Measurements from ENCODE around the gene YWHAG.
"Not testable (repeated sequence)": the region's sequence is repeated elsewhere in the genome, so short reads cannot be mapped to it uniquely, and the experiment has no call there.

Gene YWHAG

GRCh38 chr7:76346778-76347177, 12.0 kb downstream of the YWHAG start:
- no peak for DNase-seq

DNA sequence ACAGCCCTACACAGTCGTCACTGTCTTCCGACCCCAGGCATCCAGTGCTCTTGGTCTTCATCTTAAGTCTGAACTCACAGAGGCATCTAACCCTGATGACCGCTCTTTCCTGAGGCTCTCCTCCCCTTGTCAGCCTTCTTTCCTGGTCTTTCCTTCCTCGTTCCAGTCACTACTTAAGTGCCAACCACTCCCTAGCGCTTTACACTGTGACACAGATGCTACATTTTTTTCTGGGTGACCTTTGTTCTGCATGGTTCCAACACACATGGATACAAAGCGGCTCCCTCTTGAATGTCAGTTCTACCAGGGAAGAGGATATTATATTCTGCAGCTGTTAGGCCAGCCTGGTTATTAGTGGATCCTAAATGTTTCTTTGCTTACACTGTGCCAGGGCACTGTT, 12.7 kb downstream of the YWHAG start:
- no peak for DNase-seq

- DNase-seq = no peak
Observed at GRCh38 chr7:76343931-76344321, 14.9 kb downstream of the YWHAG start.

GRCh38 chr7:76343294-76343930, 15.4 kb downstream of the YWHAG start:
- no peak for DNase-seq

DNA sequence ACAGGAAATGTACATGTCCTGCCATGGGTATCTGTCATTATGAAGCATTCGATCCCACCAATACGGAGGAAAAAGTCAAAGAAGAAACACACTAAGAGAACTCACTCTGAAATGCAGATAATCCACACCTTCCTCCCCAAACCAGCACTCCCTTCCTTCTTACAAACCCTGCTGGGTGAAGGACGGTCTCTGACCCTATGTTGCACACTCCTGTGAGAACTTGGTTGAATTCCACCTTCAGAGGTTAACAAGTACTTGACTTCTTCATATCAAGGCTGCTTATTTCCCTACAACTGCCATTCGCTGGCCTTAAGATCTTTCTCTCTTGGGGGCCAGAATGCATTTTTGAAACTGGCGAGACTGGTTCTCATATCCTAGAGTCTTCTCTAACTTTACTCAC, 16.6 kb downstream of the YWHAG start:
- DNase-seq = no peak

GRCh38 chr7:76340617-76341131, 18.1 kb downstream of the YWHAG start:
- DNase-seq = no peak

DNA sequence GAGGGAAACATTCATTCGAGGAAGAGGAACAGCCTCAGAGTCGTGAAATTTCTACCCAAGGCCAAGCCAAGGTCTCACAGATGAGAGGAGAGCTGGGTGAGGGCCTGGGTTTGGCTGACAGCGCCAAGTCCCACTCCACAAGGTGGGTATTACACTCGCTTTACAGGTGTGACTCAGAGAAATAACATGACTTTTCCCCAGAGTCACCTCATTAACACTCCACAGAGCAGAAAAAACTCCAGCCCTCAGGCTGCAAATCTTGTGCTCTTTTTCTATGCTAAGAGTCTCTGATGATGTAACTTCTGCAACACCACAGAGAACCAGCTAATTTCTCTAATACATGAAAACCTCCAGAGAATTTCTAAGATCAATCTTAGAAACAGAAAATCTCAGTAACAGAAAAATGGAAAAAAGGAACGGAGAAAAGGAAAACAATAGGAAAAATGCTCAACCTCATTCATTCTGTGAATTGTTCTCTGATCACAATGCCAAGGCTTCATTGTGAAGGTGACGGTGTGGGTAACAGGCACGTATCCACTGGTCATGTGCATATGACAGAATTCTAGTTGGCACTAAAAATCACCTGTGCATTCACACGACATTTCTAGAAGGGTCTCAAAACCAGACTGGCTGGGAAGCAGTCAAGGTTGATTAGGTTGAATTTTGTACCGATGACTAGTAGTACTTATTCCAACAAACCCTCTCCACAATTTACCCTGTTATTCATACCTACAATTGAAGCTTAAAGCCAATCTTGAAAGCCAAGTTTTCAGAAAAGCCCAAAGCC, 20.3 kb downstream of the YWHAG start:
- no peak for DNase-seq

- DNase-seq = no peak
Observed at GRCh38 chr7:76337147-76337546, 21.6 kb downstream of the YWHAG start.

DNA sequence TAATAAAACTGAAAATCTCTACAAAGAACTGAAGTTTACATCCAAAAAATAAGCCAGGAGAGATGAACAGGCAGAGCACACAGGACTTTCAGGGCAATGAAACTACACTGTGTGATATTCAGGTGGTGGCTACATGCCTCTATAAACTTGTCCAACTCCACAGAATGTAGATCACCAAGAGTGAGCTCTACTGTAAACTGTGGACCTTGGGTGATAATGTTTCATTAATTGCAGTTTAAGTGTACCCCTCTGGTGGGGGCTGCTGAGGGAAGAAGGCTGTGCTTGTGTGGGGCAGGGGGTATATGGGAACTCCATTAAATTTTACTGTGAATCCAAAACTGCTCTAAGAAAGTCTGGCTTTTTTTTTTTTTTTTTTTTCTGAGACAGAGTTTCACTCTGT, 22.7 kb downstream of the YWHAG start:
- DNase-seq = no peak

DNA sequence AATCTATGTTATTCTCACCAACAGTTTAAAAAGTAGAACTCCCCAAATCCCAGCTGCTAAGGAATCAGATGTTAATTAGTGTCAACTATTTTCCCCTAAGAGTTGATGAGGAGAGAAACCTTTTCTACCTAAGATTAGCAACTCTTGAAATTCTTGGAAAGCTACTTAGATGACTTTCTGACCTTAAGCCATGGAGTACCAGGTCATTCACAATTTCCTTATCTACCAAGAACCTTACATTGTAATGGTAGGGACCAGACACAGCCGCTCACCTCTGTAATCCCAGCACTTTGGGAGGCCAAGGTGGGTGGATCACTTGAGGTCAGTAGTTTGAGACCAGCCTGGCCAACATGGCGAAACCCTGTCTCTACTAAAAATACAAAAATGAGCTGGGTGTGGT, 23.4 kb downstream of the YWHAG start:
- DNase-seq = not testable (repeated sequence)

GRCh38 chr7:76334320-76334967, 24.3 kb downstream of the YWHAG start:
- no peak for DNase-seq

DNA sequence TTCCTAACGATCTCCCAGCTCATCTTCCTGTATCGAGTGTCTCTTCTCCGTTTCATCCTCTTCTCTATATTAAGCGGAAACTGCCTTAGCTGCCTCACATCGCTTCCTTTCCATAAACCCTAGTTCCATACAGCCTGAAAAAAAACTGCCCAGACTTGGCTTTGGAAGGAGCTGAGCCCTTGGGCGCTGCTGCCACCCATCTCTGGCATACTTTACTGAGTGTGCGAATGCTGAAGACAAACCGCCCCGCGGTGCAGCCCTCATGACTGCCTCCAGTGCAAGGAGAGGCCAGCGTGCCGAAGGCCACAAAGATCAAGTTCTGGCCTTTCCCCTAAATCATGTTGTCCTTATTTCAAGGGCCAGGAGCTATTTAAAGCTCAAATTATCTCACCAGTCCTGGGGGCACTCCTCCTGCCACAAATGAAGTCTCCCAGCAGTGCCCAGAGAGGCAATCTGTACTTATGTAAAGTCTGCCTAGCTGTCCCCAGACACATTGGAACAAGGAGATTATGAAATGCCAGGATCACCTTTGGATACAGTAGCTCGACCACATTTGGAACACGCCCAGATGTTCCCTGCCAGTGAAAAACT, 25.2 kb downstream of the YWHAG start:
- DNase-seq = no peak

GRCh38 chr7:76332078-76332477, 26.7 kb downstream of the YWHAG start:
- DNase-seq = peak; percentile 9

- no peak for DNase-seq
Observed at GRCh38 chr7:76330673-76331072, 28.1 kb downstream of the YWHAG start.

GRCh38 chr7:76330261-76330660, 28.5 kb downstream of the YWHAG start:
- DNase-seq = no peak

GRCh38 chr7:76329479-76329878, 29.3 kb downstream of the YWHAG start:
- DNase-seq = no peak

DNA sequence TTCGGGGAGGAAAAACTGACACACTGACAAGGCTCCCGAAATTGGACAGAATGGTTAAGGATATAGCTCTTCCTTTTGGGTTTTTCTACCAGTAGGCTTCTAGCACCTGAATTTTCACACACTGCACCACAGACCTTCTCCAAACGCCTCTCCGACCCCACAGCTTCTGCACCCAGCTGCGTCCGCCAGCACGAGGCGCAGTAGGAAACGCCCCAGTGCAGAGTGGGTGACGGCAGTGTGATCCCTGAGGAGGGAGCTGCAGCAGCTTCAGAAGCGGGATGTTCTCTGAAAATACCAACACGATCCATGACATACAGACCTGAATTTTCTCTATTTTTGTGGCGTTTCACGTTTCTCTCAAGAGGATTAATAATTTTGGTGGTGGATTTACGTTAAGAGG, 30.4 kb downstream of the YWHAG start:
- DNase-seq = no peak

DNA sequence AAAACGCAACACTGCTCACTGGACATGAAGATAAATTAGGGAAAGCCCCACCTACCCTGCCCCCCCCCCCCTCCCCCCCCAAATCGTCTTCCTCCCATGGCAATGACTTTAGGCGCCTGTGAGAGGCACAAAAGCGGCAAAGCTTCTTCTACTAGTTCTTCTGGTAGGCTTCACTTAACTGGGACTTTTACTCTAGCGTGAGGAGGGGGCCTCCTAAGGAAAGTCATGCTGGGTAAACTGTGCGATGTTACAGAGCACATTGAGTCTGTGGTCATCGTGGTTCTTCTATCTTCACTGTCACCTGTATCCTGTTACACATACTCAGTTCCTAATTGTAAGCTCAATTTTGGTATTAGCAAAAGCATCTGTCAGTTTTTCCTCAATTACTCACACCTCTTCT, 31.2 kb downstream of the YWHAG start:
- no peak for DNase-seq

- no peak for DNase-seq
Observed at GRCh38 chr7:76326646-76327233, 32.1 kb downstream of the YWHAG start.

DNA sequence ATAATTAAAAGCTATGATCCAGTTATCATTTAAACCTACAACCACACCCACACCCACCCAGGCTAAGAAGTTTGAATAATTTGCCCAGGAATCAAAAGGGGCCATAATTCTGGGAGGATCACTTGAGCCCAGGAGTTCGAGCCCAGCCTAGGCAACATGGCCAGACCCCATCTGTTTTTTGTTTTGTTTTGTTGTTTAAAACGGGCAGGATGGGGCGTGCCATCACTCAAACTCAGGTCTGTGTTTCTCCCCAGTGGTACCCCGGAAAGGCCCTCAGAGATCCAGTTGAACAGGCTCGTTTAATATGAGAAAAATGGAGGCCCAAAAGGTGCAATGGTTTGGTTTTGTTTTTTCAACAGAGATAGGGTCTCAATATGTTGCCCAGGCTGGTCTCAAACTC, 33.0 kb downstream of the YWHAG start:
- DNase-seq = no peak

GRCh38 chr7:76325092-76325491, 33.7 kb downstream of the YWHAG start:
- DNase-seq = no peak

DNA sequence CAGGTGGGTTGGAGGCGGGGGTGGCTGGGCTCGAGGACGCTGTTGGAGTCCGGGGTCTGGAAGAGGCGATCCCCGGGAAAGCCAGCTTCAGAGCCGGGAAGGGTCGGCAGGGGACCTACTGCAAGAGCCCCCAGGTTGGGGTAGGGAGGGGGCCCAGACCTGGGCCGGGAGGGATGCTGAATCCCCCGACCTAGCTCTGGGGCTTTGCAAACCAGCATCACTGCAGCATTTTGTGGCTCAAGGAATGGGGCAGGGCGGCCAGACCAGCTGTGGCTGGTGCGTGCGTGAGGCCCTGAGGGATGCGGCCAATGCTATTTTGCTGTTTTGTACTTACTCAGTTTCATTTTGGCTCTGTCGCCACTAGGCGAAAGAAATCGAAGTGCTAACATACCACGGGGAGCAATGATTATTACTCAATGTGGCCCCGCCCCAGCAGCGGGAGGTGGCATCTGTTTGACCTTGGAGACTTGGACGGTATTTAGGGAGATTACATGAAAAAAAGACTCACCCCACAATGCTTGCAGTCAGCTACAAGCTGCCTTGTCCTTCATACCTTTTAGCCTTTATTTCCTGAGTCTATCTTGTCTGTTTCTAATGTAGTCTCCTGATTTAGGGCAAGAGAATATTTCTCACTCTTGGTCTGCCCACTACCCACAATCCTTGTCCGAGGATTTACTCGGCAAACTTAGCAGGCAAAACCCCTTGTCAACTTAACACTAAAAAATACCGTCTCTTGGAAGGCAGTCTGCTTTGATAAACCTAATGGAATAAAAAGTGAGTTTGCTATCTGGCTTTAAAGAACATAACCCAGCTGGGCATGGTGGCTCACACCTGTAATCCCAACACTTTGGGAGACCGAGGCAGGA, 40.1 kb downstream of the YWHAG start:
- DNase-seq = no peak

All from NCI-H2029 treated with DMSO at 0.1 percent for 48 hours (cell line).